ENCODE measurements around the gene RALGDS.

The RALGDS gene

GRCh38 chr9:133104718-133105460 lies 16.2 kb downstream of the RALGDS start:
- no peak overlapping the region for H3K27ac ChIP-seq (ENCODE audit: extremely low read depth, low read depth, low read length)

GRCh38 chr9:133103987-133104505 lies 17.0 kb downstream of the RALGDS start:
- peaks cover 0 to 96% of the 10 kb centered on the region in 2 experiments; a peak in 2 of 3 replicates for H3K36me3 ChIP-seq (ENCODE audit: control insufficient read depth in 2 of 2, insufficient read depth in 1 of 2, low read length in 2 of 2)
- no peak overlapping the region for H3K4me3 ChIP-seq (ENCODE audit: low read depth, low read length)
- ChIA-PET POLR2A (no interaction called here), CTCF (interaction anchor here (0.6 to 22.4 kb wide), 10 partner anchors 11 to 623 kb away, joined by 3 to 342 read pairs (median 10); partner anchors contain the start of gene RALGDS)
- no peaks in the 10 kb centered on the region for H3K9me3 ChIP-seq (ENCODE audit: control insufficient read depth, insufficient read depth, low read depth, low read length)
- TF ChIP-seq OSR2 (tag by site-specific recombination; IDR thresholded peaks at IDR 0.05), result no peak
- TF ChIP-seq ZNF785 (tag by site-specific recombination; IDR thresholded peaks at IDR 0.05), result no peak
- no peak for TF ChIP-seq ZNF202 (tag by site-specific recombination; IDR thresholded peaks at IDR 0.05; ENCODE audit: borderline replicate concordance)
- TF ChIP-seq ZNF768 (tag by site-specific recombination; IDR thresholded peaks at IDR 0.05), result no peak
- TF ChIP-seq ZNF16 (tag by site-specific recombination; IDR thresholded peaks at IDR 0.05; ENCODE audit: low read depth), result no peak
- no peak for TF ChIP-seq OVOL3 (tag by site-specific recombination; IDR thresholded peaks at IDR 0.05)
- no peak overlapping the region for H3K27ac ChIP-seq (ENCODE audit: extremely low read depth, low read depth, low read length)
- H3K4me1 ChIP-seq (ENCODE audit: control insufficient read depth, insufficient read depth, low read length), result no peaks in the 10 kb centered on the region

More at GRCh38 chr9:133104718-133105460, 16.2 kb downstream of the RALGDS start:
- Histone ChIP-seq H3K36me3 (ENCODE audit: control insufficient read depth in 2 of 2, insufficient read depth in 1 of 2, low read length in 2 of 2) (peaks cover 0 to 95% of the 10 kb centered on the region in 2 experiments; a peak in 2 of 3 replicates), H3K4me3 (ENCODE audit: low read depth, low read length) (no peak overlapping the region), H3K9me3 (ENCODE audit: control insufficient read depth, insufficient read depth, low read depth, low read length) (no peaks in the 10 kb centered on the region), H3K4me1 (ENCODE audit: control insufficient read depth, insufficient read depth, low read length) (no peaks in the 10 kb centered on the region)
- ChIA-PET CTCF (interaction anchor here (0.9 to 22.4 kb wide), 3 partner anchors 9 to 68 kb away, joined by 3 to 342 read pairs (median 8); no protein-coding TSS in a partner anchor), POLR2A (interaction anchor here (1.6 kb wide), 1 partner anchor 39 kb away, joined by 4 read pairs; no protein-coding TSS in a partner anchor)
- TF ChIP-seq ZBTB17 (tag by site-specific recombination; IDR thresholded peaks at IDR 0.05) (no peak), GLIS1 (tag by site-specific recombination; IDR thresholded peaks at IDR 0.05) (peak; percentile 87; the same call in 1 of the 2 replicates)

GRCh38 chr9:133103183-133103986 lies 17.7 kb downstream of the RALGDS start:
- Histone ChIP-seq H3K4me1 (ENCODE audit: control insufficient read depth, insufficient read depth, low read length) (no peaks in the 10 kb centered on the region), H3K9me3 (ENCODE audit: control insufficient read depth, insufficient read depth, low read depth, low read length) (no peaks in the 10 kb centered on the region), H3K27ac (ENCODE audit: extremely low read depth, low read depth, low read length) (no peak overlapping the region), H3K36me3 (ENCODE audit: control insufficient read depth in 2 of 2, insufficient read depth in 1 of 2, low read length in 2 of 2) (peaks cover 0 to 96% of the 10 kb centered on the region in 2 experiments; a peak in 2 of 3 replicates), H3K4me3 (ENCODE audit: low read depth, low read length) (no peak overlapping the region)
- POLR2A ChIA-PET, result interaction anchor here (0.6 to 1.4 kb wide), 3 partner anchors 9 to 73 kb away, joined by 3 read pairs; partner anchors contain the start of gene GTF3C5
- CTCF ChIA-PET, result interaction anchor here (0.6 to 22.4 kb wide), 22 partner anchors 9 to 623 kb away, joined by 3 to 342 read pairs (median 4); partner anchors contain the start of gene RALGDS
- no peak for TF ChIP-seq PRDM2 (tag by site-specific recombination; IDR thresholded peaks at IDR 0.05; ENCODE audit: borderline replicate concordance)
- peak; percentile 55; the same call in 1 of the 2 replicates for TF ChIP-seq BCL11B (tag by site-specific recombination; IDR thresholded peaks at IDR 0.05; ENCODE audit: low read depth)
- peak; percentile 46 for TF ChIP-seq KLF1 (tag by site-specific recombination; IDR thresholded peaks at IDR 0.05)
- TF ChIP-seq KLF17 (tag by site-specific recombination; IDR thresholded peaks at IDR 0.05), result peak; percentile 14; the same call in 1 of the 2 replicates
- peak; percentile 78 for TF ChIP-seq BCL11A (tag by site-specific recombination; IDR thresholded peaks at IDR 0.05; ENCODE audit: low read depth)
- peak; percentile 57; the same call in 1 of the 2 replicates for TF ChIP-seq ZNF2 (tag by site-specific recombination; IDR thresholded peaks at IDR 0.05)
- peak; percentile 43 for TF ChIP-seq ZNF654 (tag by site-specific recombination; IDR thresholded peaks at IDR 0.05; ENCODE audit: low read depth)
- peak; percentile 89 for TF ChIP-seq CTCF (tag by site-specific recombination; IDR thresholded peaks at IDR 0.05)
